Measurements from ENCODE around the gene PTPRA. TPM values are rescaled to one million over a fixed set of nuclear protein-coding genes. Genes with fewer than 3 reads are reported as not detected.
"Not testable (repeated sequence)": the region's sequence is repeated elsewhere in the genome, so short reads cannot be mapped to it uniquely, and the experiment has no call there.

The PTPRA gene
- total and polyA plus RNA-seq, 2 donors (not counting 1 experiment from before 2014, with no cell fraction given) = 32.1 to 64.2 TPM

- no peak overlapping the region for H3K4me3 ChIP-seq (ENCODE audit: control extremely low read depth in 1 of 5, extremely low read depth in 1 of 5, insufficient read depth in 1 of 5, low read depth in 2 of 5, low read length in 4 of 5)
- no peaks in the 10 kb centered on the region for H3K27me3 Mint-ChIP-seq
- peaks cover 93% of the 10 kb centered on the region for H3K79me2 ChIP-seq (ENCODE audit: control insufficient read depth, insufficient read depth, low read length)
- no peak overlapping the region for H3K4me3 Mint-ChIP-seq
- no peaks in the 10 kb centered on the region for H3K27me3 ChIP-seq (replicated peaks in 1 of 4; ENCODE audit: control extremely low read depth in 1 of 4, control insufficient read depth in 3 of 4, insufficient read depth in 4 of 4, low read length in 3 of 4)
- WGBS (ENCODE audit: insufficient coverage) = 100% methylated on average over 2 of the region's 3 CpGs
- H3K27ac Mint-ChIP-seq = no peak overlapping the region
- H2AFZ ChIP-seq (ENCODE audit: insufficient read depth, low read depth, low read length, poor library complexity, severe bottlenecking) = no peak overlapping the region
- H3K4me1 Mint-ChIP-seq = peaks cover 38% of the 10 kb centered on the region
- ATAC-seq (ENCODE audit: low read depth) (no peak), DNase-seq (no peak)
- ChIA-PET CTCF (no interaction called here), POLR2A (interaction anchor here (0.6 kb wide), 1 partner anchor 220 kb away, joined by 4 read pairs; no protein-coding TSS in a partner anchor)
- no peak overlapping the region for H3K9ac ChIP-seq (ENCODE audit: low read length)
- H3K9me3 Mint-ChIP-seq (ENCODE audit: insufficient read depth) = no peaks in the 10 kb centered on the region
- no peak for TF ChIP-seq EZH2 (IDR thresholded peaks at IDR 0.05; ENCODE audit: borderline replicate concordance, insufficient read depth, low read depth, low read length, poor library complexity, severe bottlenecking)
- TF ChIP-seq, protein P1, sequence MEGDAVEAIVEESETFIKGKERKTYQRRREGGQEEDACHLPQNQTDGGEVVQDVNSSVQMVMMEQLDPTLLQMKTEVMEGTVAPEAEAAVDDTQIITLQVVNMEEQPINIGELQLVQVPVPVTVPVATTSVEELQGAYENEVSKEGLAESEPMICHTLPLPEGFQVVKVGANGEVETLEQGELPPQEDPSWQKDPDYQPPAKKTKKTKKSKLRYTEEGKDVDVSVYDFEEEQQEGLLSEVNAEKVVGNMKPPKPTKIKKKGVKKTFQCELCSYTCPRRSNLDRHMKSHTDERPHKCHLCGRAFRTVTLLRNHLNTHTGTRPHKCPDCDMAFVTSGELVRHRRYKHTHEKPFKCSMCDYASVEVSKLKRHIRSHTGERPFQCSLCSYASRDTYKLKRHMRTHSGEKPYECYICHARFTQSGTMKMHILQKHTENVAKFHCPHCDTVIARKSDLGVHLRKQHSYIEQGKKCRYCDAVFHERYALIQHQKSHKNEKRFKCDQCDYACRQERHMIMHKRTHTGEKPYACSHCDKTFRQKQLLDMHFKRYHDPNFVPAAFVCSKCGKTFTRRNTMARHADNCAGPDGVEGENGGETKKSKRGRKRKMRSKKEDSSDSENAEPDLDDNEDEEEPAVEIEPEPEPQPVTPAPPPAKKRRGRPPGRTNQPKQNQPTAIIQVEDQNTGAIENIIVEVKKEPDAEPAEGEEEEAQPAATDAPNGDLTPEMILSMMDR (IDR thresholded peaks at IDR 0.05) = no peak
- no peak overlapping the region for H3K27ac ChIP-seq (ENCODE audit: low read length in 2 of 2)
- intact Hi-C loops (cut with micrococcal nuclease) = no loop called here
- peaks cover 0 to 5% of the 10 kb centered on the region in 2 experiments for H3K36me3 ChIP-seq (replicated peaks in 1 of 2; ENCODE audit: control extremely low read depth in 1 of 2, control insufficient read depth in 1 of 2, extremely low read depth in 1 of 2, insufficient read depth in 2 of 2, low read length in 1 of 2)
- H3K9me3 ChIP-seq (ENCODE audit: control extremely low read depth in 1 of 3, control insufficient read depth in 2 of 3, insufficient read depth in 1 of 3, low read length in 2 of 3) = peaks cover 0 to 11% (median 0%) of the 10 kb centered on the region in 3 donors
- peaks cover 49% of the 10 kb centered on the region for H4K20me1 ChIP-seq (ENCODE audit: control insufficient read depth, insufficient read depth, low read length, poor library complexity, severe bottlenecking)
- H3K4me2 ChIP-seq (replicated peaks; ENCODE audit: low read depth, low read length, poor library complexity, severe bottlenecking) = no peak overlapping the region
- peaks cover 8% of the 10 kb centered on the region in 2 donors for H3K4me1 ChIP-seq (ENCODE audit: control insufficient read depth in 2 of 2, insufficient read depth in 2 of 2, low read length in 2 of 2)
Measured at GRCh38 chr20:2892376-2892775, 19.1 kb downstream of the PTPRA start.

GRCh38 chr20:2894221-2894620 is 20.9 kb downstream of the PTPRA start:
- H3K4me2 ChIP-seq (replicated peaks; ENCODE audit: low read depth, low read length, poor library complexity, severe bottlenecking) = no peak overlapping the region
- H3K27me3 ChIP-seq (replicated peaks in 1 of 4; ENCODE audit: control extremely low read depth in 1 of 4, control insufficient read depth in 3 of 4, insufficient read depth in 4 of 4, low read length in 3 of 4) = no peaks in the 10 kb centered on the region
- Mint-ChIP-seq H3K4me3 (no peak overlapping the region), H3K27me3 (no peaks in the 10 kb centered on the region), H3K9me3 (ENCODE audit: insufficient read depth) (no peaks in the 10 kb centered on the region), H3K27ac (no peak overlapping the region), H3K4me1 (peaks cover 31% of the 10 kb centered on the region)
- H3K4me1 ChIP-seq (ENCODE audit: control insufficient read depth in 2 of 2, insufficient read depth in 2 of 2, low read length in 2 of 2) = peaks cover 5 to 7% of the 10 kb centered on the region in 2 donors
- H3K9me3 ChIP-seq (ENCODE audit: control extremely low read depth in 1 of 3, control insufficient read depth in 2 of 3, insufficient read depth in 1 of 3, low read length in 2 of 3) = peaks cover 0 to 11% (median 0%) of the 10 kb centered on the region in 3 donors
- H3K79me2 ChIP-seq (ENCODE audit: control insufficient read depth, insufficient read depth, low read length) = peaks cover 94% of the 10 kb centered on the region
- DNase-seq (no peak), ATAC-seq (ENCODE audit: low read depth) (no peak)
- ChIA-PET POLR2A (no interaction called here), CTCF (no interaction called here)
- WGBS (ENCODE audit: insufficient coverage) = 100% methylated on average over 1 of the region's 2 CpGs
- no peak overlapping the region for H3K9ac ChIP-seq (ENCODE audit: low read length)
- intact Hi-C loops (cut with micrococcal nuclease) = no loop called here
- TF ChIP-seq EZH2 (IDR thresholded peaks at IDR 0.05; ENCODE audit: borderline replicate concordance, insufficient read depth, low read depth, low read length, poor library complexity, severe bottlenecking) = no peak
- TF ChIP-seq, protein P1 (IDR thresholded peaks at IDR 0.05) = no peak
- no peak overlapping the region for H3K27ac ChIP-seq (ENCODE audit: low read length in 2 of 2)
- H4K20me1 ChIP-seq (ENCODE audit: control insufficient read depth, insufficient read depth, low read length, poor library complexity, severe bottlenecking) = peaks cover 34% of the 10 kb centered on the region
- H2AFZ ChIP-seq (ENCODE audit: insufficient read depth, low read depth, low read length, poor library complexity, severe bottlenecking) = no peak overlapping the region
- H3K36me3 ChIP-seq (replicated peaks in 1 of 2; ENCODE audit: control extremely low read depth in 1 of 2, control insufficient read depth in 1 of 2, extremely low read depth in 1 of 2, insufficient read depth in 2 of 2, low read length in 1 of 2) = peaks cover 0 to 5% of the 10 kb centered on the region in 2 experiments
- no peak overlapping the region for H3K4me3 ChIP-seq (ENCODE audit: control extremely low read depth in 1 of 5, extremely low read depth in 1 of 5, insufficient read depth in 1 of 5, low read depth in 2 of 5, low read length in 4 of 5)

DNA sequence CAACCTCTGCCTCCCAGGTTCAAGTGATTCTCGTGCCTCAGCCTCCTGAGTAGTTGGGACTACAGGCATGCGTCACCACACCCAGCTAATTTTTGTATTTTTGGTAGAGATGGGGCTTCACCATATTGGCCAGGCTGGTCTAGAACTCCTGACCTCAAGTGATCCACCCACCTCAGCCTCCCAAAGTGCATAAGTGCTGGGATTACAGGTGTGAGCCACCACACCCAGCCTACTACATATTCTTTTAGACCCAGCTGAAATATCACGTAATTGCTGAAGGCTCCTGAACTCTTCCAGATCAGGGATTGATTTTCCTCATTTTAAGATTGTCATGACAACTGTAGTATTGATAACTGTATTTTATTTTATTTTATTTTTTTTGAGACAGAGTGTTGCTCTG is 21.9 kb downstream of the PTPRA start:
- H3K4me2 ChIP-seq (replicated peaks; ENCODE audit: low read depth, low read length, poor library complexity, severe bottlenecking); intact Hi-C loops (cut with micrococcal nuclease); H3K9me3 Mint-ChIP-seq (ENCODE audit: insufficient read depth); DNase-seq; H3K27me3 ChIP-seq (replicated peaks in 1 of 4; ENCODE audit: control extremely low read depth in 1 of 4, control insufficient read depth in 3 of 4, insufficient read depth in 4 of 4, low read length in 3 of 4); H3K4me3 Mint-ChIP-seq; H3K36me3 ChIP-seq (replicated peaks in 1 of 2; ENCODE audit: control extremely low read depth in 1 of 2, control insufficient read depth in 1 of 2, extremely low read depth in 1 of 2, insufficient read depth in 2 of 2, low read length in 1 of 2); H3K4me3 ChIP-seq (ENCODE audit: control extremely low read depth in 1 of 5, extremely low read depth in 1 of 5, insufficient read depth in 1 of 5, low read depth in 2 of 5, low read length in 4 of 5); H3K9ac ChIP-seq (ENCODE audit: low read length); H3K27ac ChIP-seq (ENCODE audit: low read length in 2 of 2); H2AFZ ChIP-seq (ENCODE audit: insufficient read depth, low read depth, low read length, poor library complexity, severe bottlenecking); H3K27me3 Mint-ChIP-seq; POLR2A ChIA-PET; CTCF ChIA-PET; ATAC-seq (ENCODE audit: low read depth); H3K27ac Mint-ChIP-seq: not testable (repeated sequence)
- H3K4me1 Mint-ChIP-seq = peaks cover 37% of the 10 kb centered on the region
- Histone ChIP-seq H3K9me3 (ENCODE audit: control extremely low read depth in 1 of 3, control insufficient read depth in 2 of 3, insufficient read depth in 1 of 3, low read length in 2 of 3) (peaks cover 0 to 11% (median 0%) of the 10 kb centered on the region in 3 donors), H3K4me1 (ENCODE audit: control insufficient read depth in 2 of 2, insufficient read depth in 2 of 2, low read length in 2 of 2) (peaks cover 14% of the 10 kb centered on the region in 2 donors), H4K20me1 (ENCODE audit: control insufficient read depth, insufficient read depth, low read length, poor library complexity, severe bottlenecking) (peaks cover 26% of the 10 kb centered on the region), H3K79me2 (ENCODE audit: control insufficient read depth, insufficient read depth, low read length) (peaks cover 93% of the 10 kb centered on the region)
- WGBS (ENCODE audit: insufficient coverage) = no CpG with 5 or more reads among the region's 3 CpGs
